Measurements from ENCODE around the gene ZNF462.
A peak's percentile ranks its signal among the peaks of the same experiment; 100 is the strongest.
"Not testable (repeated sequence)": the region's sequence is repeated elsewhere in the genome, so short reads cannot be mapped to it uniquely, and the experiment has no call there.

Gene ZNF462

DNA sequence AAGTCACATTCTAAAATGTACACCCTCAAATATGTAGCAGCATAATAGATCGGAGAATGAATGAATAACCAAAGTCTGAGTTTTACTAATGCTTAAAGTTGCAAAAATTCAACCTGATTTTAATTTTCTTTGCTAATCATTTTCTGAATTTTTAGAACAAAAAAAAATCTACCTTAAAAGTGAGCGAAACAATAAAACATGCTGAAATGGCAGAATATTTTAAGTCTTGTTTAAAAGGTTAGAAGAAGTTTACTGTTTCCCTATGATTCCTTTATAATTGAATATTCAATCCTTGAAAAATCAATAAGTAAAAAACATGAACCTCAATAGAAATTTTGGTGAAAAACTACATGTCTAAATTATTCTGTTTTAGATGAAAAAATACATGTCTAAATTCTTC, 27.1 kb upstream of the ZNF462 start:
- ATAC-seq (ENCODE audit: low read depth) (no peak), DNase-seq (ENCODE audit: low spot score) (no peak)
- Histone ChIP-seq H3K9me3 (ENCODE audit: severe bottlenecking) (no peaks in the 10 kb centered on the region), H3K27ac (ENCODE audit: poor library complexity, severe bottlenecking) (no peak overlapping the region), H3K4me3 (ENCODE audit: severe bottlenecking) (no peak overlapping the region), H3K36me3 (ENCODE audit: low read depth) (no peaks in the 10 kb centered on the region), H3K27me3 (ENCODE audit: insufficient read depth, poor library complexity, severe bottlenecking) (no peaks in the 10 kb centered on the region), H3K4me1 (ENCODE audit: insufficient read depth, poor library complexity, severe bottlenecking) (no peaks in the 10 kb centered on the region)
- TF ChIP-seq, protein P1, sequence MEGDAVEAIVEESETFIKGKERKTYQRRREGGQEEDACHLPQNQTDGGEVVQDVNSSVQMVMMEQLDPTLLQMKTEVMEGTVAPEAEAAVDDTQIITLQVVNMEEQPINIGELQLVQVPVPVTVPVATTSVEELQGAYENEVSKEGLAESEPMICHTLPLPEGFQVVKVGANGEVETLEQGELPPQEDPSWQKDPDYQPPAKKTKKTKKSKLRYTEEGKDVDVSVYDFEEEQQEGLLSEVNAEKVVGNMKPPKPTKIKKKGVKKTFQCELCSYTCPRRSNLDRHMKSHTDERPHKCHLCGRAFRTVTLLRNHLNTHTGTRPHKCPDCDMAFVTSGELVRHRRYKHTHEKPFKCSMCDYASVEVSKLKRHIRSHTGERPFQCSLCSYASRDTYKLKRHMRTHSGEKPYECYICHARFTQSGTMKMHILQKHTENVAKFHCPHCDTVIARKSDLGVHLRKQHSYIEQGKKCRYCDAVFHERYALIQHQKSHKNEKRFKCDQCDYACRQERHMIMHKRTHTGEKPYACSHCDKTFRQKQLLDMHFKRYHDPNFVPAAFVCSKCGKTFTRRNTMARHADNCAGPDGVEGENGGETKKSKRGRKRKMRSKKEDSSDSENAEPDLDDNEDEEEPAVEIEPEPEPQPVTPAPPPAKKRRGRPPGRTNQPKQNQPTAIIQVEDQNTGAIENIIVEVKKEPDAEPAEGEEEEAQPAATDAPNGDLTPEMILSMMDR (IDR thresholded peaks at IDR 0.05; ENCODE audit: poor library complexity, severe bottlenecking) = no peak

DNA sequence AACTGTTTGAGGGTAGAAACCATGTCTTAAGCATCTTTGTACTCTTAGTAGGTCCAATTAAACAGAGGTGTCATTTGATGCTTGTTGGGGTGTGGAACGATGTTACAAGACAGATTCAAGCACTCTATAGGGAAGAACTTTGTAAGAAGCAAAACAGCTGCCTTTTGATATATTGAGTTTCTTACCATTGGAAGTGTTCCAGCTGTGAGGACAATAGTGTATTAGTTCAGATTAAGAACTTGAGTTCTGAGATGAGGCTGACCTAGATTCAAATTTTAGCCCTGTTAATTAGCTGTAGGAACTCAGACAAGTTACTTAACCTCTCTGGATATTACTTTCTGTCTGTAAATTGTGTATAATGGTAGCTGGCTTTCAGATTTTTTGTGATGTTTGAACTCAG, 19.6 kb upstream of the ZNF462 start:
- no peak overlapping the region for H3K4me3 ChIP-seq (ENCODE audit: severe bottlenecking)
- no peaks in the 10 kb centered on the region for H3K36me3 ChIP-seq (ENCODE audit: low read depth)
- H3K27me3 ChIP-seq (ENCODE audit: insufficient read depth, poor library complexity, severe bottlenecking) = no peaks in the 10 kb centered on the region
- DNase-seq (ENCODE audit: low spot score) (no peak), ATAC-seq (ENCODE audit: low read depth) (no peak)
- peaks cover 12% of the 10 kb centered on the region for H3K4me1 ChIP-seq (ENCODE audit: insufficient read depth, poor library complexity, severe bottlenecking)
- TF ChIP-seq, protein P1 (IDR thresholded peaks at IDR 0.05; ENCODE audit: poor library complexity, severe bottlenecking) = no peak
- no peaks in the 10 kb centered on the region for H3K9me3 ChIP-seq (ENCODE audit: severe bottlenecking)
- no peak overlapping the region for H3K27ac ChIP-seq (ENCODE audit: poor library complexity, severe bottlenecking)

DNA sequence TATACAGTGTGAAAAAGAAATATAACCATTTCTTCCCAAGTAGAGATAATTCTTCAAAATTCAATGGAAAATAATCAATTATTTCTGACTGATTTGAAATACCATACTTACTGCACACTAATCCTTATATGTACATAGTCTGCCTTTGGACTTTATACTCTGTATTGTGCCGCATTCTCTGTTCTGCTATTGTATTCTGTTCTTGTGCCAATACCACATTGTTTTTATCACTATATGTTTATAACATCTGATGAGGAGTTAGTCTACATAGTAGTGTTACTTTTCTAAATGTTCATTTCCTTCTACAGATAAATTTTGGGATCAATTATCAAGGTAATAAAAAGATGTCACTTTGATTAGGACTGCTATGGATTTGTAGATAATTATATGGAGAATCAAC, 16.7 kb upstream of the ZNF462 start:
- H3K4me3 ChIP-seq (ENCODE audit: severe bottlenecking) = no peak overlapping the region
- ATAC-seq (ENCODE audit: low read depth) = no peak
- H3K27ac ChIP-seq (ENCODE audit: poor library complexity, severe bottlenecking) = peak overlapping the region; percentile 68
- H3K36me3 ChIP-seq (ENCODE audit: low read depth) = no peaks in the 10 kb centered on the region
- TF ChIP-seq, protein P1 (IDR thresholded peaks at IDR 0.05; ENCODE audit: poor library complexity, severe bottlenecking) = no peak
- H3K9me3 ChIP-seq (ENCODE audit: severe bottlenecking) = no peaks in the 10 kb centered on the region
- DNase-seq (ENCODE audit: low spot score) = no peak
- H3K27me3 ChIP-seq (ENCODE audit: insufficient read depth, poor library complexity, severe bottlenecking) = no peaks in the 10 kb centered on the region
- peaks cover 12% of the 10 kb centered on the region for H3K4me1 ChIP-seq (ENCODE audit: insufficient read depth, poor library complexity, severe bottlenecking)

GRCh38 chr9:106846857-106847256, 16.1 kb upstream of the ZNF462 start:
- Histone ChIP-seq H3K27me3 (ENCODE audit: insufficient read depth, poor library complexity, severe bottlenecking) (no peaks in the 10 kb centered on the region), H3K36me3 (ENCODE audit: low read depth) (no peaks in the 10 kb centered on the region), H3K4me3 (ENCODE audit: severe bottlenecking) (no peak overlapping the region), H3K9me3 (ENCODE audit: severe bottlenecking) (no peaks in the 10 kb centered on the region), H3K4me1 (ENCODE audit: insufficient read depth, poor library complexity, severe bottlenecking) (peaks cover 12% of the 10 kb centered on the region), H3K27ac (ENCODE audit: poor library complexity, severe bottlenecking) (peak overlapping the region; percentile 68)
- DNase-seq (ENCODE audit: low spot score) (no peak), ATAC-seq (ENCODE audit: low read depth) (peak; percentile 99)
- TF ChIP-seq, protein P1 (IDR thresholded peaks at IDR 0.05; ENCODE audit: poor library complexity, severe bottlenecking) = no peak

DNA sequence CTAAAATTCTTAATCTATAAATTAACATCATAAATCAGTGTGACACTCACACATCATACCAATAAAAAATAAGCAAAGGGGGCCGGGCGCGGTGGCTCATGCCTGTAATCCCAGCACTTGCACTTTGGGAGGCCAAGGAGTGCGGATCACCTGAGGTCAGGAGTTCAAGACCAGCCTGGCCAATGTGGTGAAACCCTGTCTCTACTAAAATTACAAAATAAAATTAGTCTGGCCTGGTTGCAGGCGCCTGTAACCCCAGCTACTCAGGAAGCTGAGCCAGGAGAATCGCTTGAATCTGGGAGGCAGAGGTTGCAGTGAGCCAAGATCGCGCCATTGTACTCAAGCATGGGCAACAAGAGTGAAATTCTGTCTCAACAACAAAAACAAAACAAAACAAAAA, 11.3 kb upstream of the ZNF462 start:
- not testable (repeated sequence) for DNase-seq (ENCODE audit: low spot score); H3K4me3 ChIP-seq (ENCODE audit: severe bottlenecking); H3K36me3 ChIP-seq (ENCODE audit: low read depth); H3K27ac ChIP-seq (ENCODE audit: poor library complexity, severe bottlenecking); H3K4me1 ChIP-seq (ENCODE audit: insufficient read depth, poor library complexity, severe bottlenecking); H3K27me3 ChIP-seq (ENCODE audit: insufficient read depth, poor library complexity, severe bottlenecking); H3K9me3 ChIP-seq (ENCODE audit: severe bottlenecking); ATAC-seq (ENCODE audit: low read depth)
